Measurements from ENCODE around the gene DSCAML1. TPM values are rescaled to one million over a fixed set of nuclear protein-coding genes. Genes with fewer than 3 reads are reported as not detected.

DSCAML1 gene
- polyA plus RNA-seq, 3 donors: 0.13 to 0.46 (median 0.34) TPM

- H3K27ac ChIP-seq (ENCODE audit: low read depth, low read length): no peak overlapping the region
- WGBS, 3 donors: 25 to 67% (median 63%) methylated on average over 7 of the region's 7 CpGs
These were observed 36.4 kb upstream of the DSCAML1 start for GRCh38 chr11:117833401-117833891.

GRCh38 chr11:117832511-117832910 is 35.5 kb upstream of the DSCAML1 start:
- 88 to 96% (median 95%) methylated on average over 8 of the region's 8 CpGs for WGBS, 3 donors
- no peak overlapping the region for H3K27ac ChIP-seq (ENCODE audit: low read depth, low read length)

GRCh38 chr11:117831661-117832415 is 34.8 kb upstream of the DSCAML1 start:
- 78 to 84% (median 81%) methylated on average over 7 of the region's 7 CpGs for WGBS, 3 donors
- H3K27ac ChIP-seq (ENCODE audit: low read depth, low read length): no peak overlapping the region

DNA sequence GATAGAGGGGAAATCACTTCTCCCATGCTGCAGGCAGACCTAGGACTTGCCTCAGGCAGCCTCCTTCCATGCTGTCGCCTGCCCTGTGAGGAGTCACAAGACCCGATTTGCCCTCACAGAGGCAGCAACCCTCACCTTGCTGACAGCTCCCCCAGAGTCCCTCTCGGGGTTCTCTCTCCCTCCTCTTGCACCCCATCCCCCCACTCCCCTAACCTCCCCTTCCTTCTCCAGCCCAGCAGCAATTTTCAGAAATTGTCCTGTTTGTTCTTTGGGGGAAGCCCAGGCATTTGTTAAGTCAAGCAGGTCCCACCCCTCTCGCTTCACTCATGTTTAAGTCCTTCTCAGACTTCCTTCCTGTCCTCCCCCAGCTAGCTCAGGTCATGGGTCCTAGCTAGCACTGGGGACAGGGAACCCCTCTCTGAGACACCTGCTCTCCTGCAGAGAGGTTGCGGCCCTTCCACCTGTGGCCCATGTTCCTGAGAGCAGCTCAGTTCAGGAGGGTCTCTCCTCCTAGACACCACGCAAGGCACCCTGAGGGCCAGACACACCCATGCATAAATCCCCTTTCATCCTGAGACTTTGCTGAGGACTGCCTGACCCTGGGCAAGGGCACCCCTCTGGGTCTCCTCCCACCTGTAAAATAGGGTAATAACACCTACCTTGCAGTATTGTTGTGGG is 33.8 kb upstream of the DSCAML1 start:
- H3K27ac ChIP-seq (ENCODE audit: low read depth, low read length): no peak overlapping the region
- 58 to 66% (median 62%) methylated on average over 6 of the region's 6 CpGs for WGBS, 3 donors

DNA sequence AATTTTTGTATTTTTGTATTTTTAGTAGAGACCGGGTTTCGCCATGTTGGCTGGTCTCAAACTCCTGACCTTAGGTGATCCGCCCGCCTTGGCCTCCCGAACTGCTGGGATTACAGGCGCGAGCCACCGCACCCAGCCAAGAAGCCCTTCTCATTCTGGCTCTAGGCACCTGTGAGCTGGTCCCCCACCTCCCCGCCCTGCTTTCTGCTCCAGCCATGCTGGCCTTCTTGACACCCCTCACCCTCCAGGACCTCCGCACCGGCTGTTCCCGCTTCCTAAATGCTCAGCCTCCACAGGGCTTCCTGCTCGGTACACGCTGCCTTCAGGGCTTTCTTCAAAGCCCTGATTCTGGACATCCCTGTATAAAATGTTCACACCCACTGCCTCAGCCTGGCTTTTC is 33.1 kb upstream of the DSCAML1 start:
- 73 to 91% (median 83%) methylated on average over 14 of the region's 14 CpGs for WGBS, 3 donors
- no peak overlapping the region for H3K27ac ChIP-seq (ENCODE audit: low read depth, low read length)

DNA sequence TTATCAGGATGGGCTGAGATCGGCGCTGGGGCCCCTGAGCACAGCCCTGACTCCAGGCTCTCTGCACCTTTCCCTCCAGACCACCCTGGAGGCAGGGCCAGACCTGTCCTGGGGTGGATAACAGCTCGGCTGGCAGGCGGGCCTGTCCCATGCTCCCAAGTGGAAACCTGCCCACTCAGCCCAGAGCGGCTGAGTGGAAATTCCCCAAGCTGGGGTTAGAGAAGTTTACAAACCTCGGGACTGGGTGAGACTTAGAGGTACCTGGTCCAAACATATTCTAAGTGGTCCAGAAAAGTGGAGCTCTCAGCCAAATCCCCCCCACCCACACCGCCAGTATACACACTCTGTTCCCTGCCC is 32.3 kb upstream of the DSCAML1 start:
- WGBS, 3 donors: 76 to 77% (median 77%) methylated on average over 7 of the region's 7 CpGs
- H3K27ac ChIP-seq (ENCODE audit: low read depth, low read length): no peak overlapping the region

GRCh38 chr11:117828611-117829368 is 31.8 kb upstream of the DSCAML1 start:
- no peak overlapping the region for H3K27ac ChIP-seq (ENCODE audit: low read depth, low read length)
- WGBS, 3 donors: 62 to 74% (median 66%) methylated on average over 16 of the region's 16 CpGs

DNA sequence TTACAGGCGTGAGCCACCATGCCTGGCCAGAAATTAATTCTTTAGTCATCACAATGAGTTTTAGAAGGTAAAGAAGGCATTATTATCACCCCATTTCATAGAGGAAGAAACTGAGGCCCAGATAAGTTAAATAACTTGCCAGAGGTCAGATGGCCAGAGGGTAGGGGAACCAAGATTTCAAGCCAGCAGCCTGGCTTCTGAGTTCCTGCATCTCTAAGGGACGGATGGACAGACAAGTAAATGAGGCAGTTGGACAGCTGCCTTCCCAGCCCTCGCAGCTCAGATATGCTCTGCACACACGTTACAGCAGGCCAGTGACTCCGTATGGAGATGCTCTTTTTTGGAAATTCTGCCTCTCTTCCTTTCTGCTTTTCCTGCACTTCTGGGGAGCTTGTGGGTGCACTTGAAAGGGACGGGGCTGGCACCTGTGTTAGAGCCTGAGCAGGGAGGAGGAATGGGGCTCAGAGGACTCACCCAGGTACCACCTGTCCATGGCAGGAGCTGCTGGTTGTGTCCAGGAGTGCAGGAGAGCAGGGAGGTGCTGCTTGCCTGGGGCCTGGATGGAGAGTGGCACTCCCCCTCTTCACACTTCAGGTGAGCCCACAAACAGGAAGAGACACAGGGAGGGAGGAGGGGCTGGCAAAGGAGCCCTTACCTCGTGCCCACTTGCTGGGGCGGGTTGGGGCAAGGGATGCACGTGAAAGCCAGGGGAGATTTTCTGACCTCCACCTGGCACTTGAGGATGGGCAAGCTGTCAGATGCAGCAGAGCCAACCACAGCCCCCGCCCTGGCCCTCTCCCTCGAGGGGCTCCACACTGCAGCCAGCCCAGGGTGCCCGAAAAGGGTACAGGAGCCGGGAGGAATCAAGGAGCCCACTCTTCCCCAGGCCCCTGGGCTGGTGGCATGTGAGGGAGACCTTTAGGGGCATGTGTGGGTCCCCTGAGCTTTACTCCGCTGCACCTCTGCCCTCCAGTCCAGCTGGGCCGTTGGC is 30.8 kb upstream of the DSCAML1 start:
- H3K27ac ChIP-seq (ENCODE audit: low read depth, low read length): no peak overlapping the region
- WGBS, 3 donors: 66 to 75% (median 74%) methylated on average over 13 to 15 of the region's 15 CpGs

GRCh38 chr11:117826832-117827231 is 29.8 kb upstream of the DSCAML1 start:
- H3K27ac ChIP-seq (ENCODE audit: low read depth, low read length): no peak overlapping the region
- 43 to 91% (median 89%) methylated on average over 3 of the region's 3 CpGs for WGBS, 3 donors

DNA sequence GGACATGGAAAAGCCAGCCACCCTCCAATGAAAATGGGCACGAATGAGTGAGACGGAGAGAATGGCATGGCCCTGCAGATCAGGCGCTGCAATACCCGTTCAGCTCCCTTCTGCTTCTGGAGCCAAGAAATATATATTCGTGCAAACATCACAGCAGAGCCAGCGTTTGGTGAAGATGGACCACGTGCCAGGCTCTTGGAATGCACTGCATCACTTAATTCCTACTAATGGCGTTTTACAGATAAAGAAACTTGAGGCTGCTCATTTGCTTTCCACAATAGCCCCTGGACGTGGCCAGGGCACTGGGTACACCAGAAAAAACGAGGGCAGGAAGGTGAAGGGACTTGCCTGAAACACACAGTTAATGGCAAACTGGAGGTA is 29.2 kb upstream of the DSCAML1 start:
- H3K27ac ChIP-seq (ENCODE audit: low read depth, low read length): no peak overlapping the region
- 61 to 78% (median 73%) methylated on average over 10 of the region's 10 CpGs for WGBS, 3 donors

- 85 to 93% (median 87%) methylated on average over 8 of the region's 8 CpGs for WGBS, 3 donors
- H3K27ac ChIP-seq (ENCODE audit: low read depth, low read length): no peak overlapping the region
These were observed 28.6 kb upstream of the DSCAML1 start for GRCh38 chr11:117825538-117826189.

- 33 to 46% (median 33%) methylated on average over 22 of the region's 22 CpGs for WGBS, 3 donors
- no peak within 1 kb of the TSS for H3K27ac ChIP-seq (ENCODE audit: low read depth, low read length)
These were observed 27.8 kb upstream of the DSCAML1 start, which contains the start of gene FXYD2 for GRCh38 chr11:117824571-117825537. TSS of gene FXYD2 (minus strand) at chr11:117824744. CDS start at chr11:117824678, 66 bp downstream.

- 14 to 55% (median 15%) methylated on average over 13 of the region's 13 CpGs for WGBS, 3 donors
- H3K27ac ChIP-seq (ENCODE audit: low read depth, low read length): no peak overlapping the region
These were observed 27.0 kb upstream of the DSCAML1 start for GRCh38 chr11:117823946-117824420.

- H3K27ac ChIP-seq (ENCODE audit: low read depth, low read length): no peak overlapping the region
- 28 to 55% (median 33%) methylated on average over 18 of the region's 18 CpGs for WGBS, 3 donors
These were observed 26.4 kb upstream of the DSCAML1 start for GRCh38 chr11:117823294-117823945.

DNA sequence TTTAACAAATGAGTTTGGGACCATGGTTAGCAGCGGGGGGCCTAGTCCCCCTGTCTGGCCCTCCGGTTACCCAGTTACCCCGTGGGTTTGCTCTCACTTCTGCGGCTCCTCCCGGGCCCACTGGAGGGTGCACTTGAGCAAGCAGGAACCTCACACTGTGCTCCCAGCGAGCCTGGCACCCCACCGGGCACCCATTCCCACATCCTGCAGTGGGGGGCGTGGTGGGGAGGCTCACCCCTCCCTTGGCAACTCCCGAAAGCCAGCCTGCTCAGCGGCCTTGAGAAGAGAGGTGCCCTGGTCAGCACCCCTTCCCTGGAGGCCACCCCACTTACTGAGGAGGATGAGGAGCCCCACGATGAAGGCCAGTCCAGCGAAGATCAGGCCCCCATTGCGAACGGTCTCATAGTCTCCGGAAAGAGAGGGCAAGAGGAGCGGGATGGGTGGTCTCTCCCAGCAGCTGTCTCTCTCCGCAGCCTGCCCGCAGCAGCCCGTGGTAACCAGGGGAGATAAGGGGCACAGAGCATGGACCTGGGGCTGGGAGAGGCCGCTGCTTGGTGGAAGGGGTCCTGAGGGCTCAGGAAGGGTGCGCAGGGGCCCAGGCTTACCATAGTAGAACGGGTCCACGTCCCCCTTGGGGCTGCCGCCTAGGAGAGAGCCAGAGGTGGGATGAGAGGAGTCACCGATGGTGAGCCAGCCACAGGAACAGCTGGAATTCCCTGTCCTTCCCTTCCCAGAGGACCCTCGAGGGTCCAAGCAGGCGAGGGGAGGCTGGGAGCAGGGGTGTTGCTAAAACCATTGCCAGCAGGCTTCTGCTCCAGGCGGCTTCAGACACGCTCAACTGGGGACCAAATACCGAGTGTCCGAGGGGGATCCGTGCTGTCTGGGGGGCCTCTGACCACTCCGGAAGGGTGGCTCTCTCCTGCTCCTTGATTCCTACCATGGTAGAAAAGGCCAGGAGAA is 25.3 kb upstream of the DSCAML1 start:
- H3K27ac ChIP-seq (ENCODE audit: low read depth, low read length): no peak overlapping the region
- WGBS, 3 donors: 56 to 77% (median 75%) methylated on average over 33 of the region's 33 CpGs

Data from adipose tissue (tissue), 3 donors.